HG03103 (cell line): Measurements from ENCODE around the gene PACSIN2.
"Not testable (repeated sequence)": the region's sequence is repeated elsewhere in the genome, so short reads cannot be mapped to it uniquely, and the experiment has no call there.

Experiments
- ATAC-seq: cut with Tn5 transposase; IDR thresholded peaks from one replicate; pipeline ENCODE4 v1.9.1; 2021; ENCODE audit warnings: low read depth; ENCODE audit not compliant: unreplicated experiment

PACSIN2 gene

GRCh38 chr22:42950281-42950680 is 64.7 kb downstream of the PACSIN2 start:
- no peak for ATAC-seq

DNA sequence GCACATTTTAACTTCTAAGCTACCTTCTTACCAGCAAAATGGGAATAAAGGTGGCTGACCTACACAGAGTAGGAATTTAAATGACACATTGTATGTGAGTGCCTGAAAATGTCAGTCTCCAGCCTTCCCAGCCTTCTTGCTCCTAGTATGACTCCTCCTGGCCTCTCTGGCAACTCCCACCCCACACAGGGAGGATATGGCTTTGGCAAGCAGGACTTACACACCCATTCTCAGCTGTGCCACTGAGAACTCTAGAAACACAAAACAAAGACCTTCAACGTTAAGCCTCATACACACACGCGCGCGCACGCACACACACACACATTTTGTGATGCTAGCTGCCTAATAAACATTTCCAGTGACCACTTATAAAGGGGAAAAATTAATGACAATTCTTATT is 65.8 kb downstream of the PACSIN2 start:
- no peak for ATAC-seq

GRCh38 chr22:42948294-42948693 is 66.7 kb downstream of the PACSIN2 start:
- no peak for ATAC-seq

GRCh38 chr22:42947211-42947990 is 67.5 kb downstream of the PACSIN2 start:
- ATAC-seq = no peak

DNA sequence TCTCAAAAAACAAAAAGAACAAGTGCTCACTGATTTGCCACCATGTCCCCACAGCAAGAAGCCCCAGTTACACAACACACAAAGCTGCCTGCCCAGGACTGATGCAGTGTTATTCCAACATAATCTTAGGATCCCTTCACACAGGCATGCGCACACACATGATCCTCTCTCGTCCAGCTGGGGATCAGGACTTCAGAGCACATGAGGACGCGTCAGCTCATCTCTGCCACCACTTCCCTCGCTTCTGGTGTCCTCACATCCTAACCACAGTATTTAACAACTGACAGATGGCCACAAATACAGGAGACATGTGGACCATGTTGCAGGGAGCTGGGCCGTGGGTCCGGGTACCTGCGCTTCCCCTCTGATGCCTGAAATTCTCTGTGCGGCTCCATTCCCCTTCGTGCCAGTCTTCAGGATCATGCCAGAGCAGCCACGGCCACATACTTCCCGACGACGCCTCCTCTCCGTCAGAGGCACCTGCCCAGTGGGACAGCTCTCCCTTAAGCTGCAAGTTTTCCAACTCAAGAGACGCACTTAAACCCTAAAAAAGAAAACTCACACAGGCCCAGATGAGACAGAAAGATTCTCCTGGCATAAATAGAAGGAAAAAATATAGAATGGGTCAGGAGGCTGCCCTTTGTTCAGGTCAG is 68.3 kb downstream of the PACSIN2 start:
- ATAC-seq = no peak

GRCh38 chr22:42945736-42946135 is 69.2 kb downstream of the PACSIN2 start:
- no peak for ATAC-seq

GRCh38 chr22:42945027-42945426 is 69.9 kb downstream of the PACSIN2 start:
- ATAC-seq = no peak

GRCh38 chr22:42944409-42944808 is 70.5 kb downstream of the PACSIN2 start:
- no peak for ATAC-seq

DNA sequence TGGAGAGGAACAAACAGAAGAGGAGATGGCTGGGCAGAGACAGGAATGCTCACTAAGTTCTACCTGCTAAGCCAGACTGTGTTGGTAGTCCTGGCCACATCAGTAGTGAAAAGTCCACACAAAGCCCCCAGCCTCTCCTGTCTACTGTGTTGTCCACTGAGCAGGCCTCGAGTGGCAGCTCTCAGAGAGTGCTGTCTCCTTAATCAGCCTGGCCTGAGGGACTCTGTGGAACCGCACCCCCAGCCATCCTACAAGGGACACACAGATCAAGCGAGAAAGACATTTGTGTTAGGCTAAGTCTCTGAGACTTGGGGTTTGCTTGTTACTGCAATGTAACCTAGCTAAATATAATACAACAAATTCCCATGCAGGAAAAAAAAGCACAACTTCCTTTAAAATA is 71.0 kb downstream of the PACSIN2 start:
- ATAC-seq = no peak

DNA sequence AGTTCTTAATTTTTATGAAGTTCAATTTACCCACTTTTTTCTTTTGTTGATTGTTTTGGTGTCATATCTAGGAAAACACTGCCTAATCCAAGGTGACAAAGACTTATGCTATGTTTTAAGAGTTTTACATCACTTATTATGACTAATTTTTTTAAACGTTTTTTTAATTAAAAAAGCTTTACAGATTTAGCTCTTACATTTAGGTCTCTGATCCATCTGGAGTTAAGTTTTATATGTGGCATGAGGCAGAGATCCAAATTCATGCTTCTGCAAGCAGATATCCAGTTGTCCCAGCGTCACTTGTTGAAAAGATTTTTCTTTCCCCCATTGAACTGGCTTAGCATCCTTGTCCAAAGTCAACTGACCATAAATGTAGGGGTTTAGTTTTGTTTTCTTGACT is 72.6 kb downstream of the PACSIN2 start:
- no peak for ATAC-seq

DNA sequence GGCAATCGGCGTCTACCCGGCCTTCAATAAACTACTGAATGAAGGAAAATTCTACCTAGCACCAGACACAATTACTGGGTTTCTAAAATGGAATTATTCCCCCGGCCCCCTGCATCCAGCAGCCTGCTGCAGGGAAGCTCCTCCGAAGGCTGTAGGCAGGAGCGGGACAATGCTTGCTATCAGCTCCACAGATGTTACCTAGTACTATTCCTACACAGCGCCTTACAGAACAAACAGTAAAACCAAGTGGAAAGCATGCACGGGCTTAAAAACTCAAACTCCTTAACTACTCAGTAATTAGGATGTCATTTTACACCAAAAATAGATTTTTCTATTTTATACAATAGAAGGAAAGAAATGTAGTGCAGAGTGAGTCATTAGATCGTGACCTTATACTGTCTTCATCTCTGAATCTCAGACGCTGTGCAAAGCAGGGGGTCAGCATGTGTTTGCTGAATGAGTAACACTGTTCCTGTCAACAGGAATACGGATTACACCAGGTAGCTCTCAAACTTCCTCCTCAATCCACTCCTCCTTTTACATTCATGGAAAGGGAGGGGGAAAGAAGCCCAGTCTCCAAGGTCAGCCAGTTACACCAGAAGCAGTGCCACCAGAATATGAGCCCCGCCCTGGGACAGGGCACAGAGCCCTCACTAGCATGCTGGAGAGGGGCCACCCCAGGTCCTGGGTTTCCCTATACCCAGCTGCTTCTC is 74.9 kb downstream of the PACSIN2 start:
- ATAC-seq = no peak

GRCh38 chr22:42939451-42939881 is 75.5 kb downstream of the PACSIN2 start:
- ATAC-seq = no peak

GRCh38 chr22:42938976-42939375 is 76.0 kb downstream of the PACSIN2 start:
- ATAC-seq = no peak

DNA sequence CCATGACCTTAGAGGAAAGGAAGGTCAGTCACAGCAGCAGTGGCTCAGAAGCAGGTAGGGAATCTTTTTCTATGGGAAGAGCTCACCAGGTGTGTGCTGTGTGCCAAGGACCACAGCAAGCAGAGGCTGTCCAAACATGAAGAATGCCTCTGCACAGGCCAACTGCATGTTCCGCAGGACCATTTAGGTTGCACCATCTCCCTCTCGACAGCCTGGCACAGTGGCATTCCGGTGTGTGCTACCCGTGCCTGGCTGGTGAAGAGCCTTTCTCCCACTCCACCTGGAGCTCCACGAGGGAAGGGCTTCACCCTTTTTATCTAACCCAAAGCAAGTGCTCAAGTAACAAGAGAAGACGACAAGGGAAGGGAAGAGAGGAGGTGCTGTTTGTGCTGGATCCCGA is 76.5 kb downstream of the PACSIN2 start:
- no peak for ATAC-seq

DNA sequence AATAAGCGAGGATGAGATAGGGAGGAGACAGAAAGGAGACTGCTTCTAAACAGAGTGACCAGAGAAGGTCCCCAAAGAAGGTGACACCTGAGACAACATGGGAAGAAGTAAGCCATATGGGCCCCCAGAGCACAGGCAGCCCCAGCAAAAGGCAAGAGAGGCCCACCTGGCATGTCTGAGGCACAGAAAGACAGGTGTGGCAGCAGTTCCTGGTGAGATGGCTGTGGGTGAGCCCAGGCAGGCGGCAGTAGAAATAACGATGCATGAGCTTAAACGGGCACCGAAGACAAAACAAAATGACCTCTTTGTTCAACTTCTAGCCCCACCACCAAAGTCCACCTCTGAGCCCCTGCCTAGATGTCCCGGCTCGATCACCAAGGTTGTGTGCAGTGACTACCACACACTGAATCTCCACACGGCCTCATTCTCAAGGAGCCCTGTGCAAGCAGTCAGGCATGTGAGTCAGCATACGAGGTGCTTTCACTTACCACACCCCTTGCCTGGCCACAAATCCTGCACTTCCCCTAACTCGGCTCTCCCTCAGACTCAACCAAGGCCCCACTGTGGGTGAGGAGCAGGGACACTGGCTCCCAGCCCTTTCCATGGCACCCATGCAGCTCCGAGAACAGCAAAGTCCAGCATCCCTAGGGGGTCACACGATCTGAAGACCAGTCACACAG is 77.6 kb downstream of the PACSIN2 start:
- no peak for ATAC-seq

DNA sequence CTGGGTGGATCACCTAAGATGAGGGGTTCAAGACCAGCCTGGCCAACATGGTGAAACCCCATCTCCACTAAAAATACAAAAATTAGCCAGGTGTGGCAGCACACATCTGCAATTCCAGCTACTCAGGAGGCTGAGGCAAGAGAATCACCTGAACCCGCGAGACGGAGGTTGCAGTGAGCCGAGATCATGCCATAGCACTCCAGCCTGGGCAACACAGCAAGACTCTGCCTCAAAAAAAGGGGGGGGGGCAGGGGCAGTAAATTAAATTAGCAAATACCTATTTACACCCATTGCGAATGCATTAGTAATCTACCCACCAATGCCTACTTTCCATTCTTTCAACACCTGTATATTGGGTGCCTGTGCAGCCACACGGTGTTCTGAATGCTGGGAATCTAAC is 78.3 kb downstream of the PACSIN2 start:
- ATAC-seq = not testable (repeated sequence)

DNA sequence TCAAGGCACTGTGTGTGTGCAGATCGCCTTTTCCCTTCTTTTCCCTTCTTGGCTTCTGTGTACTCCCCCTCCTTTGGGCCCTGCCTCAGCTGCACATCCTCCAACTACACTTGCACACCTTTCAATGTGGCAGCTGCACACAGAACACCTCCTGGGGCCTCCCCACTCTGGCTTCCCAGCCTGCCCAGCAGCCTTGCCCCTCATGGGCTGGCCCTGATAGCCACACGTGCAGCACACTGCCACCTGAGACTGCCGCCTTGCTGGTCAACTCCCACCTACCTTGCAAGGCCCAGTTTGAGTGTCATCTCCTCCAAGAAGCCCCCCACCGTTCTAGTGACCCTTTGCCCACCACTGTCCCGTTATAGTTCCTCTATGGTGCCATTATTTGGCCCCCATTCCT is 80.6 kb downstream of the PACSIN2 start:
- ATAC-seq = no peak

DNA sequence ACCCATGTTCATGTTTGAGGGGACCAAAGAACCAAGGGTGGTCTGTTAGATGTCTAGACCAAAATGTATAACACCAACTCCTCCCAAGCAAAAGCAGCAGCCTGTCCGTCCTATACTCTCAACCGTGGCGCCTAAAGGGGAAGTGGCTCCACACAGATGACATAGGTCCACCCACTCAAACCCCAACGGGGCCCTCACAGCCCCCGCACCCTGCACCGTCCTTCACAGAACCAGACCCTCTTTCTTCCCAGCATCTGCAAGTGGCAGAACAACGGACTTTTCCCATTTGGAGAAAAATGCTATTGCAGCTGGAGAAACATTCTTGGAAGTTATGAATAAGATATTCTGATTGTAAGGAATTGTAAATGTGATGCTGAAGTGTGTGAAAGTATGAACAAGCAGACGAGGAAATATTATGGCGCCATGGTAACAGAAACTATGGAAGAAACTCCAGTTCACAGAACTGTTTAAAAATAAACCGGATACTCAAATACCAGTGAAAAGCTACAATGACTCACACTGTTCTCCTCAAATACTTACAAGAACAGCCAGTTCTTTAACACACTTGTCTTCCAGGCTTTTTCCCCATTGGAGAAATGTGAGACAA is 81.4 kb downstream of the PACSIN2 start:
- ATAC-seq = no peak

DNA sequence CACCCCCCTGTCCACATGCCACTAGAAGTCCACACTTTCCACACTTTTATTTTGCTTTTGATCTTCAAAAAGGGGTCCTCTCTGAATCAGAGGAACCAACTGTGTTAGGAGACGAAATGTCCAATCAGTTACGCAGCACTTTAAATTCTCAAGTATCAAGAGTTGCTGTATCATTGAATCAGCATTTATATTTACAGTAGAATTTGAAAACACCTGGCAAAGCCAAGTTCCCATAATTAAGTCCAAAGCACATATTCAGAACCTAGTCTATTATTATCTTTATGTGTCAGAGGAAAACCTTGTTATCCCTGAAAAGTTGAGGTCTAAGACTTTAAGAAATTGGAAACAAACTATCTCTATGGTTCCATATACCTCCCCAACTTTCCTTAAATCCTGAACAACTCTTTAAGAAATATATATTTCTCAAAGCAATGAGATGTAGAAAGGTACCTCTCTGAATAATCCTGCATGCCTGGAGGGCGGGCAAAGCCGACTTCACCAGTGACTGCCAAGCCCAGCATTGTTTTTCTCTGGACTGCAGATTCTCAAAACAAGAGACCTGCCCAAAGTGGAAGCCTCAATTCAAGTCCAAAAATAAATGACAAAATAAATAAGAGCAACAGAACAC is 82.0 kb downstream of the PACSIN2 start:
- no peak for ATAC-seq

DNA sequence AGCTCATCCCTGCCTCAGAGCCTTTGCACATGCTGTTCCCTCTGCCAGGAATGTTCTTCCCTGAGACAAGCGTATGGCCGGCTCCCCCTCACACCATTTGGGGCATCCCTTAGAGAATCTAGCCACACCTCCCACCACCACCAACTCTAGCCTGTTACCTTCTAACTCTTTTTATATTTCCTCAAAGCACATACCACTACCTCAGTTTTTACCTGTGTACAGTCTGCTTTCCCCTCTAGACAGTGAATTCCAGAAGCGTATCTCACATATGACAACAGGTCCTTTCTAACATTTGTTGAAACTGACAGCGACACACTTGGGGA is 82.8 kb downstream of the PACSIN2 start:
- ATAC-seq = no peak
